NCI-H510A (cell line): ENCODE measurements around the gene B3GLCT.
"Not testable (repeated sequence)": the region's sequence is repeated elsewhere in the genome, so short reads cannot be mapped to it uniquely, and the experiment has no call there.

Source experiments
- DNase-seq: peaks from one replicate; lab custom pipeline; 2025; lab: John Stamatoyannopoulos, UW

B3GLCT gene

GRCh38 chr13:31199849-31200636 lies at the start of gene B3GLCT:
Gene B3GLCT, plus strand, starts transcription at chr13:31199975. Its CDS starts 110 bp downstream, at chr13:31200085.
- DNase-seq: peak; percentile 54

GRCh38 chr13:31150315-31150985 lies 49.3 kb upstream of the B3GLCT start:
- no peak for DNase-seq

- no peak for DNase-seq
Measured at GRCh38 chr13:31151837-31152236, 47.9 kb upstream of the B3GLCT start.

- DNase-seq: no peak
Measured at GRCh38 chr13:31154939-31155338, 44.8 kb upstream of the B3GLCT start.

- DNase-seq: no peak
Measured at GRCh38 chr13:31159306-31159705, 40.5 kb upstream of the B3GLCT start.

- DNase-seq: no peak
Measured at GRCh38 chr13:31160857-31161556, 38.8 kb upstream of the B3GLCT start.

GRCh38 chr13:31161557-31162150 lies 38.1 kb upstream of the B3GLCT start, which contains the start of gene HSPH1:
Gene HSPH1, minus strand, starts transcription at chr13:31161904. Its CDS starts 322 bp downstream, at chr13:31161582.
- DNase-seq: peak; percentile 89

- peak; percentile 89 for DNase-seq
Measured at GRCh38 chr13:31162151-31163008, 37.4 kb upstream of the B3GLCT start.

GRCh38 chr13:31166591-31166990 lies 33.2 kb upstream of the B3GLCT start:
- DNase-seq: no peak

GRCh38 chr13:31167490-31167889 lies 32.3 kb upstream of the B3GLCT start:
- DNase-seq: no peak

GRCh38 chr13:31168166-31168565 lies 31.6 kb upstream of the B3GLCT start:
- no peak for DNase-seq

GRCh38 chr13:31168736-31169135 lies 31.0 kb upstream of the B3GLCT start:
- no peak for DNase-seq

GRCh38 chr13:31172001-31172400 lies 27.8 kb upstream of the B3GLCT start:
- no peak for DNase-seq

- no peak for DNase-seq
Measured at GRCh38 chr13:31172535-31172934, 27.2 kb upstream of the B3GLCT start.

GRCh38 chr13:31174018-31174417 lies 25.8 kb upstream of the B3GLCT start:
- DNase-seq: no peak

GRCh38 chr13:31175847-31176532 lies 23.8 kb upstream of the B3GLCT start:
- DNase-seq: no peak

- DNase-seq: not testable (repeated sequence)
Measured at GRCh38 chr13:31177813-31178495, 21.8 kb upstream of the B3GLCT start.

- DNase-seq: no peak
Measured at GRCh38 chr13:31179241-31179640, 20.5 kb upstream of the B3GLCT start.

- DNase-seq: no peak
Measured at GRCh38 chr13:31179754-31180153, 20.0 kb upstream of the B3GLCT start.

GRCh38 chr13:31182987-31183386 lies 16.8 kb upstream of the B3GLCT start:
- no peak for DNase-seq
